GM19240 (cell line): ENCODE data around the gene MARCHF10.
"Not testable (repeated sequence)": the region's sequence is repeated elsewhere in the genome, so short reads cannot be mapped to it uniquely, and the experiment has no call there.

Experiments used
- DNase-seq: peaks from one replicate; pipeline ENCODE4 v3.0.0; 2011; ENCODE audit warnings: low spot score; ENCODE audit not compliant: insufficient read length

Gene MARCHF10

GRCh38 chr17:62790564-62790986 is 17.5 kb downstream of the MARCHF10 start:
- DNase-seq = no peak

DNA sequence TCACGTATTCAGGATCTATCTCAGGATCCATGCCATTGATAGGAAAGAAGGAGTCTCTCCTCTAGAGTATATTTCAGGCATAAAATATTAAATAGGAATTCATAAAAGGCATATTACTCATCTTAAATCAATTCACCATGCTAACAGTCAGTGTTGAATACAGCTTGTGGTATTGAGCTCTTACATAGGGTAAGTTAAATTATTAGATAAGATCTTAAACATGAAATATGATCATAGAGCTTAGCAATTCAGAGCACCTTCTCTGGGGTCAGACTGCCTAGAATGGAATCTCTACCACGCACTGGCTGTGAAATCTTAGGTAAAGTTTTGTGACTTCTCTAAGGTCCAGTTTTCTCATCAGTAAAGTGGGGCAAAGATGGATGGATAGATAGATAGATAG is 20.7 kb downstream of the MARCHF10 start:
- DNase-seq = no peak

DNA sequence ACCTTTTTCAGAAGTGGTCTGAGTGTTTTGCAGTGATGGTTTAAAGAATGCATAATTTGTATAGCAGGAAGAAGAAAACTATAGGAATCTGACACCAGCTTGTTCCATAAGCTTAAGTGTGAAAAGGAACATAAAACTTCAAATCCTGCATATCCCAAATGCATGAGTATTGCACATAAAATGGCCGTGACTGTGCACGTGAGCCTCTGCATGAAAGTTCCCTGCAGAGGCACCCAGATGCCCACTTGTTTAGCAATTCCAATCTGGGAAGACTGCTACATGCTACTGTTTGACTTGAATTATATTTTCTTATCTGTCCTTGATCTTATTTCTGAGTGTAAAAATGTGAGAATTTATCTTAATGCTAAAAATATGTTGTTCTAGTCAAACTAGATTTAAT is 21.5 kb downstream of the MARCHF10 start:
- no peak for DNase-seq

DNA sequence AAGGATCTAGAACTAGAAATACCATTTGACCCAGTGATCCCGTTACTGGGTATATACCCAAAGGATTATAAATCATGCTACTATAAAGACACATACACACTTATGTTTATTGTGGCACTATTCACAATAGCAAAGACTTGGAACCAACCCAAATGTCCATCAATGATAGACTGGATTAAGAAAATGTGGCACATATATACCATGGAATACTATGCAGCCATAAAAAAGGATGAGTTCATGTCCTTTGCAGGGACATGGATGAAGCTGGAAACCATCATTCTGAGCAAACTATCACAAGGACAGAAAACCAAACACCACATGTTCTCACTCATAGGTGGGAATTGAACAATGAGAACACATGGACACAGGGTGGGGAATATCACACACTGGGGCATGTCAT is 22.1 kb downstream of the MARCHF10 start:
- DNase-seq = not testable (repeated sequence)

DNA sequence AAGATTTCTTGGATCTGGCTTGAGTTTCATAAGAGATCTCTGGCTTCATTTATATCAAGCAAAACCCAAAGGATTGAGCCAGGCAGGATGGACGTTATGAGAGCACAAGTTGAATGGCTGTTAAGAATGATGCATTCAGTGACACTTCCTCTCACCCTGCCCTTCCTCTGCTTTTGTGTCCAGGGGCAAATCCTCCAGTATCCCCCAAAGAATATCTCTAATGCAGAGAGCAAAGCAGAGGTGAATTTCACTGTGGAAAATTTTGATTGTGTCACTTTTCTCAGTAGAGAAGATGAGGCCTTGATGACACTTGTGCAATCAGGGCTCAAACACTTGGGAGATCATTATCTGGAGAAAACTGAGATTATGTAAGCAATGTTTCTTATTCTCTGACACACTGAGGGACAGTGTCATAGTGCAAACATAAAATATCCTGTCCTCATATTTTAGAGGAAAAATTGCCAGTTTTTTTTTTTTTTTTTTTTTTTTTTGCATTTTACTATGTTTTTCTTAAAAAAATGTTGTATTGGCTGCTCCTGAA is 25.3 kb downstream of the MARCHF10 start:
- no peak for DNase-seq

- DNase-seq = no peak
Measured at GRCh38 chr17:62781831-62782251, 26.3 kb downstream of the MARCHF10 start.

GRCh38 chr17:62781356-62781755 is 26.8 kb downstream of the MARCHF10 start:
- DNase-seq = no peak

GRCh38 chr17:62780951-62781350 is 27.2 kb downstream of the MARCHF10 start:
- DNase-seq = no peak

DNA sequence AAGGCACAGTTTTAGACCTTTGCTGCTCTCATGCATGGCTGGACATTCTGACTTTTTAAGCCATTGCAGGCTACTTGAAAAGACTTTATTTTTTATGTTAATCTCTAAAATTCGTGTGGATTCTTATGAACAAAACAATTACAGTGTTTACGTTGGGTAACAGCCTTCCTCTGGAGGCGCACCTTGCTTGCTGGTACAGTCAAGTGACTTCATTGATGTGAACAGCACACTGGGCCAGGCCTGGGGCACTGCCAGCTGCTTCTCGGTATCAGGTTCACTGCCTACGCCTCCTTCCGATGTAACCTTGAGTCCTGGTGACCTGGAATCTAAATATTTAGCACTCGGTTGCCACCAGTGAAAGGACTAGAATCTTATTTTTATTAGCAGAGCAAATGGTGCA is 27.8 kb downstream of the MARCHF10 start:
- no peak for DNase-seq

DNA sequence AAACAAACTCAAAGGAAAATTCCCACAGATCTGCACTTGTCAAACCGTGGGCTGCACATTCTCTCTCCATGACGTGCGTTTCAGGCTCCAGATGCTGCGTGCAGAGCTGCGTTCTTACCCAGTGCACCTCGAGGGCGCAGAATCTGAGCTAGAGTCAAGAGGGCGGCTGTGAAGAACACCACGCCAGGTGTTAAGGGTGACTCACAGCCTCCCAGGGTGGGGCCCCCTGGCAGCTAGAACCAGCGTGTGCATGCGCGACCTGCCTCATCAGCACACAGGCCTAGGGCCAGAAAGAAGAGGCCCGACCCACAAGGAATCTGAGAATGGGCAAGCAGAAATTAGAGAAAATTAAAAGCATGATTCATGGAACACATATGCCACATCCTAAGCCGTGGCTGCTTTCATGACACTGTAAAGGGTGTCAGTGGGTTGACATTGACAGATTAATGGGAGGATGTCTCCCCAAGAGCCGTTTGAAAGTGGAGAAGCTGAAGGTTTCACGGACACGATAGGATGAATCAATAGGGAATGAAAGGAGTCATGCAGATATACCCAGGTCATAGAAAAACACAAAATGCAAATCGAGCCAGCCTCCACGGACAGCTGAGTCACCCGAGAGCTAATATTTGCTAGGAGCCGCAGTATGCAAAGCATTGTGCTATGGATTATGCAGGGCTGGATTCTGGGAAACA is 29.0 kb downstream of the MARCHF10 start:
- no peak for DNase-seq

DNA sequence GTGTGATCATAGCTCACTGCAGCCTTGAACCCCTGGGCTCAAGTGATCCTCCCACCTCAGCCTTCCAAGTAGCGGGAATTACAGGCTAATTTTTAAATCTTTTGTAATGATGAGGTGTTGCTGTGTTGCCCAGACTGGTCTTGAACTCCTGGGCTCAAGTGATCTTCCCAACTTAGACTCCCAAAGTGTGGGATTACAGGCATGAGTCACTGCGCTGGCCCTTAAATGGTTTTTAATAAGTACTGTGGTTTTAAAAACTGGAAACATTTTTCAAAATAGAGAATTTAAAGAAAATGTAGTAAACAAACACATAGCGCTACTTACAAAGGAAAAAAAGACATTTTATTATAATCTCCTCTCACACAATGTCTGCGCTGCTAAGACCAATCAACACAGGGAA is 32.2 kb downstream of the MARCHF10 start:
- DNase-seq = no peak

DNA sequence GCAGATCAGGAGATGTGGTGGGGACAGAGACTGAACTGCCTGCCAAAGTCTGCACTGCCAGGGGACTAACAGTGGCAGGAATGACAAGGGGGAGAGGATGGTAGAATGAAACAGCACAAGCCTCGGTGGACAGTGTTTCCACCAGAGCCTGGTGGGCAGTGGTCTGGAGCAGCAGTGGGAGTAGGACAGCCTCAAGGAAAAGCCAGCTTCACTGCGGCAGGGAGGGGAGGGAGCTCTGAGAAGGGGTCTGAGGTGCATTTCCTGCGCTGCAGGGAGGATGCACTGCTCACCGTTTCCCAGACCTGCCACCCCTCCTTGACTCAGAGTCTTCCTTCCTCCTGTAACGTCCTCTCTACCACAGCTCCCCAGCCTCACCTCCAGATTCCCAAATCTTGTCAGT is 33.8 kb downstream of the MARCHF10 start:
- DNase-seq = no peak

- no peak for DNase-seq
Measured at GRCh38 chr17:62767997-62768396, 40.1 kb downstream of the MARCHF10 start.

GRCh38 chr17:62765351-62765750 is 42.8 kb downstream of the MARCHF10 start:
- DNase-seq = no peak

GRCh38 chr17:62763891-62764600 is 44.1 kb downstream of the MARCHF10 start:
- DNase-seq = no peak

- DNase-seq = no peak
Measured at GRCh38 chr17:62761884-62762283, 46.2 kb downstream of the MARCHF10 start.

GRCh38 chr17:62760945-62761267 is 47.2 kb downstream of the MARCHF10 start:
- no peak for DNase-seq

- no peak for DNase-seq
Measured at GRCh38 chr17:62760059-62760944, 47.8 kb downstream of the MARCHF10 start.

DNA sequence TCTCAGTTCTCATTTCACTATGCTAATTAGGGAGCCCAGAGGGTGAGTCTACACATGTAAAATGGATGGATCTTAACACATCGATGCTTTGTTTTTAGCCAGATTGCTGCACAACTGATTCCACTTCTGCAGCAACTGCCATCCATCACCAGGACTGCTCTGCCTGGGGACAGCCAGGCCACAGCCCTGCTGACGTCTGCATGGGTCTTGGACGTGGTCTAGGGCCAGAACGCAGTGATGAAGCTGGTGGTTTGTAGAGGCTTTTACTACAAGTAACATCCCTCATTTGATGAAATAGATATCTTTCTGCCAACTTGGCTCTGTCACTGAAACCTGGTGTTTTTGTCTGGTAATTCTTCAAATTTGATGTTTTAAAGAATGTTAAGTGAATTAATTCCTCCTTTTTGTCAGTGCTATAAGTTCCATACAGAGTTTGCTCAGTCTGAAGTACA is 50.6 kb downstream of the MARCHF10 start:
- no peak for DNase-seq

- DNase-seq = no peak
Measured at GRCh38 chr17:62756198-62756597, 51.9 kb downstream of the MARCHF10 start.

GRCh38 chr17:62755141-62755851 is 52.8 kb downstream of the MARCHF10 start:
- DNase-seq = no peak
